Spinal cord (tissue), 10 donors: ENCODE results near the gene ROBO2. TPM values are rescaled to one million over a fixed set of nuclear protein-coding genes. Genes with fewer than 3 reads are reported as not detected.

Source experiments
- DNase-seq, 6 donors: peaks; one replicate each; pipeline versions ENCODE4 v3.0.0 to v3.0.0-alpha.2; 2013 to 2015; ENCODE audit warnings: low spot score in 6 of 6, low read depth in 4 of 6
- H3K27ac ChIP-seq: one replicate; pipeline ENCODE4 v1.5.1; 2013; ENCODE audit warnings: low read depth, low read length, control low read depth
- H3K27me3 ChIP-seq: one replicate; pipeline ENCODE4 v1.6.1; 2013; ENCODE audit warnings: low read length; ENCODE audit not compliant: control insufficient read depth, insufficient read depth
- H3K36me3 ChIP-seq: one replicate; pipeline ENCODE4 v1.6.1; 2013; ENCODE audit warnings: low read length; ENCODE audit not compliant: control insufficient read depth, insufficient read depth
- H3K4me1 ChIP-seq: one replicate; pipeline ENCODE4 v1.6.1; 2013; ENCODE audit warnings: low read length; ENCODE audit not compliant: control insufficient read depth, insufficient read depth
- H3K4me3 ChIP-seq: one replicate; pipeline ENCODE4 v1.5.1; 2013; ENCODE audit warnings: low read depth, low read length, control low read depth
- H3K9me3 ChIP-seq: one replicate; pipeline ENCODE4 v1.6.1; 2013; ENCODE audit warnings: low read length; ENCODE audit not compliant: control insufficient read depth, insufficient read depth
- WGBS: methylation state at CpG from one replicate; pipeline ENCODE4 v1.1.5; 2013; ENCODE audit warnings: missing lambda C conversion rate; ENCODE audit not compliant: insufficient coverage; 5-methylcytosine and 5-hydroxymethylcytosine counted together
- polyA plus RNA-seq, 2 donors: library from polyadenylated mRNA; unstranded; fragments of 120-200 nt; gene quantifications; one replicate each; pipeline ENCODE4 v1.2.1, GENCODE V29; 2013; ENCODE audit not compliant: insufficient read length in 2 of 2
- total RNA-seq, 2 donors: library from RNA; depleted of rRNA in 1 of 2; stranded (reverse); fragments of 120-200 nt in 1 of 2; fragments of >200 nt in 1 of 2; gene quantifications; one replicate each; pipeline versions ENCODE4 v1.2.3 to v1.2.4, GENCODE V29; 2013 to 2014
- donor health status: healthy.

Gene ROBO2
- total and polyA plus RNA-seq, 4 donors: 75.0 to 196 (median 114) TPM

DNA sequence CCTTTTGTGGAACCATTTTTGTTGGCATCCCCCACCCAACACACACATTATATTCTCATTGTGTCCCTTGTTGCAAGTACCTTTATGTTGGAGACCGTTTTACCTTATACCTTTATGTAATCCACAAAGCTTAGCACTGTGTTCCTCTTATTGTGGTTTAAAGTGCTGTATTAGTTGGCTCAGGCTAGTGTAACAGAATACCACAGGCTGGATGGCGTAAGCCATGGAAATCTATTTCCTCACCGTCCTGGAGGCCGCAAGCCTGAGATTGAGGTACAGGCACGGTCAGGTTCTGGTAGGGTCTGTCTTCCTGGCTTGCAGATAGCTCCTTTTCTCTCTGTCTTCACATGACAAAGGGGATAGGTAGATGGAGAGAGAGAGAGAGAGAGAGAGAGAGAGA, 302.8 kb downstream of the ROBO2 start:
- Histone ChIP-seq H3K4me3 (no peak overlapping the region), H3K9me3 (no peaks in the 10 kb centered on the region), H3K36me3 (no peaks in the 10 kb centered on the region), H3K27me3 (no peaks in the 10 kb centered on the region), H3K27ac (no peak overlapping the region), H3K4me1 (no peaks in the 10 kb centered on the region)
- DNase-seq: no peak
- WGBS: 100% methylated on average over 1 of the region's 5 CpGs

DNA sequence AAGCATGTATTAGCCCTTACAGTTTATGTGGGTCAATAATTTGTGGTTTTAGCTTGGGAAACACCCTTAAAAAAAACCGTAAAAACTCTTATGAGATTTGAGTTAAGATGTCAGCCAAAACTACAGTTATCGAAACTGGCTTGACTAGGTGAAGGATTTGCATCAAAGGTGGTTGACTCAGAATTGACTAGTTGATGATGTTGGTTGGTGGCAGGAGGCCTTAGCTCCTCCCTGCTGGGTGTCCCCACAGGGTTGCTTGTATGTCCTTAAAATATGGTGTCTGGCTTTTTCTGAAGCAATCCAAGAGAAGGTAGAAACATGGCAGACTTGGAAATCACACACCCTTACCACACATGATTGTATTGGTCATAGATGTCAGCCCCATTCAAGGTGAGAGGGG, 305.1 kb downstream of the ROBO2 start:
- H3K4me3 ChIP-seq: no peak overlapping the region
- no peak overlapping the region for H3K27ac ChIP-seq
- no peak for DNase-seq
- H3K27me3 ChIP-seq: no peaks in the 10 kb centered on the region
- no peaks in the 10 kb centered on the region for H3K36me3 ChIP-seq
- no peaks in the 10 kb centered on the region for H3K4me1 ChIP-seq
- H3K9me3 ChIP-seq: no peaks in the 10 kb centered on the region
- WGBS: 90% methylated on average over 2 of the region's 2 CpGs

DNA sequence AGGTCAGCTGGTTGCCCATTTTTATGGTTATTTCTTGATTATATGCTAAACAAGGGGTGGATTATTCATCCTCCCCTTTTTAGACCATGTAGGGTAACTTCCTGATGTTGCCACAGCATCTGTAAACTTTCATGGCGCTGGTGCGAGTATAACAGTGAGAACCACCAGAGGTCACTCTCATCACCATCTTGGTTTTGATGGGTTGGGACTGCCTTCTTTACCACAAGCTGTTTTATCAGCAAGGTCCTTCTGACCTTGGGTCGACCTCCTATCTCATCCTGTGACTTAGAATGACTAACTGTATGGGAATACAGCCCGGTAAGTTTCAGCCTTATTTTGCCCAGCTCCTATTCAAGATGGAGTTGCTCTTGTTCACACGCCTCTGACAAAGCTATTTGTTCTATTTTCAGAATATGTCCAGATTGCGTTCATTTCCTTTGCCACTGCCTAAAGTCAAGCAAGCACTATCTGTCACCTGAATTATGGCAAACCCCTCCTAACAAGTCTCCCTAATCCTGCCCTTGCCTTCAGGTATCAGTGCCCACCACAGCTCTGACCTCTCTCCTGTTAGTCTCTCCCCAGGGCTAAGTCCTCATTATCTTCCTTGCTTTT, 308.5 kb downstream of the ROBO2 start:
- H3K27ac ChIP-seq: no peak overlapping the region
- H3K27me3 ChIP-seq: no peaks in the 10 kb centered on the region
- H3K36me3 ChIP-seq: no peaks in the 10 kb centered on the region
- no peak for DNase-seq
- H3K4me1 ChIP-seq: no peaks in the 10 kb centered on the region
- H3K9me3 ChIP-seq: no peaks in the 10 kb centered on the region
- H3K4me3 ChIP-seq: no peak overlapping the region
- WGBS: 64% methylated on average over 4 of the region's 6 CpGs

DNA sequence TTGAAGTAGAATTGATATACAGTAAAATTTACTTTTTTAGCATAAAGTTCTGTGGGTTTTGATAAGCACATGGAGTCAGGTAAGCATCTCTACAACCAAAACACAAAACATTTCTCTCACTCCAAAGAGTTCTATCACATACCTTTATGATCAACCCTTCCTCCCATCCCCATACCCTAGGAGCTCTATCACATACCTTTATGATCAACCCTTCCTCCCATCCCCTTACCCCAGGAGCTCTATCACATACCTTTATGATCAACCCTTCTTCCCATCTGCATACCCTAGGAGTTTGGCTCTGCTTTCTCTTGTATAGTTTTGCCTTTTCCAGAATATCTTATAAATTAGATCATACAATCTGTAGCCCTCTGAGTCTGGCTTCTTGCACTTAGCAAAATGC, 315.1 kb downstream of the ROBO2 start:
- Histone ChIP-seq H3K4me1 (no peaks in the 10 kb centered on the region), H3K36me3 (no peaks in the 10 kb centered on the region), H3K9me3 (no peaks in the 10 kb centered on the region), H3K27me3 (no peaks in the 10 kb centered on the region), H3K27ac (no peak overlapping the region), H3K4me3 (no peak overlapping the region)
- DNase-seq: no peak

DNA sequence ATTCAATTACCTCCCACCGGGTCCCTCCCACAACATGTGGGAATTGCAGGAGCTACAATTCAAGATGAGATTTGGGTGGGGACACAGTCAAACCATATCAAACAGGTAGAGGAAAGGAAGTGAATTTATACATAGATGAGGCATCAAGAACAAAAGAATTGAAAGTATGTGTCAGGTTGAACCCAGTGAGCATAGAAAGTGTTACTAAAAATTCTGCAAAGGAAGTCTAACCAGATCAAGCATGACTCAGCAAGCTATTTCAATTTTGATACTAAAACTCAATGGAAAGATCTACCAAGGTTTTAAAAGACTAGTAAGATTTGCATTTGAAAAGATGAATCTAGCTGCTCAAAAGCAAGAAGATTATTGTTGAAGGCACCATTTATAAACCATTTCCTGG, 323.0 kb downstream of the ROBO2 start:
- H3K27ac ChIP-seq: no peak overlapping the region
- no peak overlapping the region for H3K4me3 ChIP-seq
- WGBS: no CpG with 5 or more reads among the region's 1 CpG
- H3K4me1 ChIP-seq: no peaks in the 10 kb centered on the region
- H3K27me3 ChIP-seq: no peaks in the 10 kb centered on the region
- H3K9me3 ChIP-seq: no peaks in the 10 kb centered on the region
- H3K36me3 ChIP-seq: no peaks in the 10 kb centered on the region
- DNase-seq: no peak

DNA sequence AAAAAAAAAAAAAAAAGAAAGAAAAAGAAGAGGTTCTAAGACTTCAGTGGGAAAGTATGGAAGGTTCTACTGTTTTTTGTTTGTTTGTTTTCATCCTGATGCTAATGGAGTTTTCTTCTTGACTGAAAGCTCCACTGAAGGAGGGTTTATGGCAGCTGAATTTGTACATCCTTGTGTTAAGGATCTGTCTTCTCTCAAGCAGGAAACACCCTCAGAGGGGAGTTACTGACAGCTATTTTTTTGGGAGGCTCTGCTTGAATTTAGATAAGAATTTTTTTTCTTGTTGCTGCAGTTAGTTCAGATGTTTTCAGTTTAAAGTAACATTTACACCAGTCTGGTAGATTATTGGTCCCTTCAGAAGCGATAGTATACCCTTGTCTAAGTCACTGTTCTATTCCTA, 325.3 kb downstream of the ROBO2 start:
- Histone ChIP-seq H3K9me3 (no peaks in the 10 kb centered on the region), H3K27me3 (no peaks in the 10 kb centered on the region), H3K4me3 (no peak overlapping the region), H3K4me1 (no peaks in the 10 kb centered on the region), H3K27ac (no peak overlapping the region), H3K36me3 (no peaks in the 10 kb centered on the region)
- no CpG with 5 or more reads among the region's 1 CpG for WGBS
- DNase-seq: no peak

DNA sequence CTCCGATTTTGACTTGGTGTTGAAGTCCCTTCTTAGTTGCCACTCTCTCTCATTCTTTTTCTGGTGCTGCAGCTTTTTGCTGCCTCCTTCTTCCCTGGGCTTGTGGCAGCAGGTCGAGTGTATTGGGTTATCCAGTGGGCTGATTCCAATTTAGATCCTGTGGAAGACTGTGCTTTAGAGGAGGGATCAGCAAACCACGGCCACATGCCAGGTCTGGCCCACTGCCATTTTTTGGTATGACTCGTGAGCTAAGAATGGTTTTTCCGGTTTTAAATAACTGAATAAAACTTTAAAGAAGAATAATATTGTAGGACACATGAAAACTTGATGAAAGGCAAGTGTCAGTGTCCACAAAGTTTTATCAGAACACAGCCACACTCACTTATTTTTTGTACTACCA, 330.5 kb downstream of the ROBO2 start:
- Histone ChIP-seq H3K27me3 (no peaks in the 10 kb centered on the region), H3K36me3 (no peaks in the 10 kb centered on the region), H3K9me3 (no peaks in the 10 kb centered on the region), H3K4me1 (no peaks in the 10 kb centered on the region), H3K27ac (no peak overlapping the region), H3K4me3 (no peak overlapping the region)
- peak in 1 of 6 donors; percentile 19 for DNase-seq
- WGBS: 56% methylated on average over 2 of the region's 5 CpGs

DNA sequence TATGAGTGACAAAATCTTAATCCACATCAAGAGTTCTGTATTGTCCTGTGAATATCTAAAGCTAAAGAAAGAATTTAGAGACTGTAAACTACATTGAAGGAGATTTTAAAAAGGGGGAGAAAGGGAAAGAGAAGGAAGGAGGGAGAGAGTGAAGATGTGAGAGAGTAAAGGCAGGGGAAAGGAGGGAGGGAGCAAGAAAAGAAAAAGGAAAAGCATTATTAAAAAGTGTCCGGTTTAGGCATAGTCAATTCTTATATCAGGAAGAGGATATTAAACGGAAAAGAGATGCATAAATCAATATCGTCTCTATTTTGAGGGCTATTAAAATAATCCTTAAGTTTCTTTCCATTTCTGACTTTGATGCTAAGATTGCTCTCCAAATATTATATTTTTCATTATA, 332.1 kb downstream of the ROBO2 start:
- Histone ChIP-seq H3K36me3 (no peaks in the 10 kb centered on the region), H3K4me3 (no peak overlapping the region), H3K27me3 (no peaks in the 10 kb centered on the region), H3K27ac (no peak overlapping the region), H3K9me3 (no peaks in the 10 kb centered on the region), H3K4me1 (no peaks in the 10 kb centered on the region)
- WGBS: no CpG with 5 or more reads among the region's 3 CpGs
- DNase-seq: no peak

DNA sequence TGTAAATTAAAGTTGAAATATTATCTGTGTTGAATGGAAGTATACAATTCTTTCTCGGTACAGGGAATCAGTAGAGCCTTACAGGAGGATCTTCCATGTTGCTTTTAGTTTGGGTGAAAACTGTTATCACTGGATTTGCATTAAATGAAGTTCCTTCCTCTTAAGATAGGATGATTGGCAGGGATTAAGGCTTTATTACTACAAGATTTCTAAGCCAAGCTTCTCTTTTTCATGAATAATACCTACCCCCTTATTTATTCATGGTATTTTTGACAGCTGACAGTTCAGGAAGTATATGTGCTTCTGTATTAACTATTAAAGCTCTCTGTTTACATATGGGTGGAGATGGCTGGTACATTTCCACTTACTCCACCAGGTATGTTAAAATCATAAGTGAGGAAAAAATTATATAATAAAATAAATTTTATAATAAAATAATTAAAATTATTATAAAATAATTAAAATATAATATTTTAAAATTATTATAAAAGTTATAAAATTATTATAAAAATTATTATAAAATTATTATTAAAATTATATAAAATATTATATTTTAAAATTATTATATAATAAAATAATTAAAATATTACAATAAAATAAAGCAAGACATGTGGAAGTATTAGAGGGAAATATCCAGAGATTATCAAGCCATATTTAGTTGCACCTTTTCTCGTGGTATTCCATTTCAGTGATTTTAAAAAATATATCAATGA, 332.9 kb downstream of the ROBO2 start:
- Histone ChIP-seq H3K27ac (no peak overlapping the region), H3K36me3 (no peaks in the 10 kb centered on the region), H3K4me1 (no peaks in the 10 kb centered on the region), H3K4me3 (no peak overlapping the region), H3K9me3 (no peaks in the 10 kb centered on the region), H3K27me3 (no peaks in the 10 kb centered on the region)
- no CpG with 5 or more reads among the region's 2 CpGs for WGBS
- no peak for DNase-seq

DNA sequence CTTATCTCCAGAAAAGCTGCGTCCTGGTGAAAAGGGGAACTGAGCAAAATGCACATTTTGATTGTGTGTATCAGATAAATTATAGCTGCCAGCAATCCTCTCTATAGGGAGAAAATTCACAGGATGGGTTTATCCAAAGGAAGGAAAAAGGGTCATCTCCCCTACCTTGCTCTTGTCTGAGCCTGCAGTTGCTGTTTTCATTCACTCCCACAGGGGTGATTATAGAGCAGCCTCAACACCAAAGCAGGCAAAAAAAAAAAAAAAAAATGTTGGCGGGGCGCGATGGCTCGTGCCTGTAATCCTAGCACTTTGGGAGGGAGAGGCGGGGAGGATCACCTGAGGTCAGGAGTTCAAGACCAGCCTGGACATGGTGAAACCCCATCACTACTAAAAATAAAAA, 333.7 kb downstream of the ROBO2 start:
- no peak overlapping the region for H3K27ac ChIP-seq
- H3K9me3 ChIP-seq: no peaks in the 10 kb centered on the region
- no peak for DNase-seq
- H3K36me3 ChIP-seq: no peaks in the 10 kb centered on the region
- H3K27me3 ChIP-seq: no peaks in the 10 kb centered on the region
- no peak overlapping the region for H3K4me3 ChIP-seq
- H3K4me1 ChIP-seq: no peaks in the 10 kb centered on the region
- no CpG with 5 or more reads among the region's 6 CpGs for WGBS
